IMR-90 (cell line): ENCODE data around the gene NXPH1. TPM values are rescaled to one million over a fixed set of nuclear protein-coding genes. Genes with fewer than 3 reads are reported as not detected.

ENCODE experiments used
- ATAC-seq: fragments of 200-7000 bp; cut with Tn5 transposase; 2 replicates; pipeline ENCODE4 v1.9.1; 2020; ENCODE audit warnings: low read depth, mild to moderate bottlenecking, moderate library complexity
- BruUV-seq: library from RNA; stranded (reverse); fragments of 400-500 nt; replicated peaks from 2 replicates; lab custom pipeline; 2021; lab: Mats Ljungman, UMichigan
- CTCF ChIA-PET: fragments of 300-600 bp; formaldehyde crosslinking; extraction: SDS; loops from one replicate; lab custom pipeline; 2021; ENCODE audit warnings: antibody characterized with exemption; lab: Yijun Ruan, JAX
- POLR2A ChIA-PET: fragments of 300-600 bp; sonication (Branson Sonifier 250); formaldehyde crosslinking; loops from one replicate; lab custom pipeline; 2022; ENCODE audit warnings: antibody characterized with exemption; ENCODE audit not compliant: unreplicated experiment; lab: Charles Lee
- DNase-seq: peaks from one replicate; pipeline ENCODE4 v3.0.0; 2013
- H2AFZ ChIP-seq: replicated peaks from 2 replicates; pipeline ENCODE3; 2013; ENCODE audit warnings: low read length, mild to moderate bottlenecking; ENCODE audit not compliant: poor library complexity
- H2AK5ac ChIP-seq: 2 replicates; pipeline ENCODE4 v1.6.1; 2013; ENCODE audit warnings: low read depth, low read length, inconsistent platforms
- H2AK9ac ChIP-seq: replicated peaks from 2 replicates; pipeline ENCODE3; 2013; ENCODE audit warnings: mild to moderate bottlenecking, low read depth, low read length, moderate library complexity; ENCODE audit not compliant: poor library complexity
- H2BK120ac ChIP-seq: 2 replicates; pipeline ENCODE4 v1.6.1; 2013; ENCODE audit warnings: low read depth, low read length, inconsistent platforms
- H2BK15ac ChIP-seq: 3 replicates; pipeline ENCODE4 v1.6.1; 2013; ENCODE audit warnings: low read depth, low read length, inconsistent platforms
- H2BK20ac ChIP-seq: 2 replicates; pipeline ENCODE4 v1.6.1; 2013; ENCODE audit warnings: low read depth, mild to moderate bottlenecking, inconsistent platforms, low read length, moderate library complexity
- H2BK5ac ChIP-seq: 2 replicates; pipeline ENCODE4 v1.6.1; 2013; ENCODE audit warnings: mild to moderate bottlenecking, low read depth, low read length, inconsistent platforms; ENCODE audit not compliant: poor library complexity, severe bottlenecking
- H3K14ac ChIP-seq: replicated peaks from 2 replicates; pipeline ENCODE4 v1.6.1; 2013; ENCODE audit warnings: low read depth, low read length, inconsistent platforms
- H3K18ac ChIP-seq: 2 replicates; pipeline ENCODE4 v1.6.1; 2013; ENCODE audit warnings: low read depth, low read length, control low read depth
- H3K23ac ChIP-seq: 2 replicates; pipeline ENCODE4 v1.6.1; 2013; ENCODE audit warnings: low read depth, low read length, inconsistent platforms
- H3K27ac ChIP-seq: 2 replicates; pipeline ENCODE4 v1.5.1; 2013; ENCODE audit warnings: mild to moderate bottlenecking, control low read depth, low read length; ENCODE audit not compliant: insufficient read depth
- H3K27me3 ChIP-seq: 2 replicates; pipeline ENCODE4 v1.6.1; 2013; ENCODE audit warnings: low read length; ENCODE audit not compliant: control insufficient read depth, insufficient read depth
- H3K36me3 ChIP-seq: 2 replicates; pipeline ENCODE4 v1.6.1; 2013; ENCODE audit warnings: low read length, mixed read lengths; ENCODE audit not compliant: control insufficient read depth, insufficient read depth
- H3K4ac ChIP-seq: 2 replicates; pipeline ENCODE4 v1.6.1; 2013; ENCODE audit warnings: low read depth, low read length, inconsistent platforms
- H3K4me1 ChIP-seq: 2 replicates; pipeline ENCODE4 v1.6.1; 2013; ENCODE audit warnings: low read length, mixed read lengths; ENCODE audit not compliant: control insufficient read depth, insufficient read depth
- H3K4me2 ChIP-seq: 2 replicates; pipeline ENCODE4 v1.6.1; 2013; ENCODE audit warnings: low read depth, mild to moderate bottlenecking, control low read depth, low read length, moderate library complexity
- H3K4me3 ChIP-seq: 2 replicates; pipeline ENCODE4 v1.5.1; 2013; ENCODE audit warnings: low read depth, mild to moderate bottlenecking, control low read depth, low read length, moderate library complexity; ENCODE audit not compliant: insufficient read depth
- H3K56ac ChIP-seq: 2 replicates; pipeline ENCODE4 v1.6.1; 2013; ENCODE audit warnings: low read length, inconsistent platforms; ENCODE audit not compliant: insufficient read depth; ENCODE audit errors: extremely low read depth
- H3K79me1 ChIP-seq, 2 experiments: 2 replicates each; pipeline ENCODE4 v1.6.1; 2013; ENCODE audit warnings: low read length in 2 of 2, inconsistent platforms in 1 of 2, low read depth in 1 of 2
- H3K9ac ChIP-seq: 2 replicates; pipeline ENCODE4 v1.6.1; 2013; ENCODE audit warnings: low read depth, low read length, control low read depth
- H3K9me1 ChIP-seq: 2 replicates; pipeline ENCODE4 v1.6.1; 2013; ENCODE audit warnings: low read length, inconsistent platforms; ENCODE audit not compliant: insufficient read depth
- H3K9me3 ChIP-seq: 2 replicates; pipeline ENCODE4 v1.6.1; 2013; ENCODE audit warnings: low read length; ENCODE audit not compliant: control insufficient read depth, insufficient read depth
- H4K20me1 ChIP-seq: 2 replicates; pipeline ENCODE4 v1.6.1; 2013; ENCODE audit warnings: low read length, inconsistent platforms; ENCODE audit not compliant: insufficient read depth
- H4K5ac ChIP-seq: 2 replicates; pipeline ENCODE4 v1.6.1; 2013; ENCODE audit warnings: mild to moderate bottlenecking, low read depth, low read length, control low read depth
- H4K8ac ChIP-seq, 2 experiments: 2 replicates each; pipeline ENCODE4 v1.6.1; 2013; ENCODE audit warnings: low read depth in 2 of 2, low read length in 2 of 2, control low read depth in 1 of 2, inconsistent platforms in 1 of 2
- H4K91ac ChIP-seq: 2 replicates; pipeline ENCODE4 v1.6.1; 2013; ENCODE audit warnings: low read depth, low read length, inconsistent platforms; ENCODE audit not compliant: insufficient read depth
- BHLHE40 ChIP-seq: fragments of 150-350 bp; IDR thresholded peaks from 2 replicates; pipeline ENCODE4 v1.6.1; 2016; ENCODE audit warnings: mild to moderate bottlenecking, low read depth, low read length
- CEBPB ChIP-seq: IDR thresholded peaks from 2 replicates; pipeline ENCODE4 v1.6.1; 2012; ENCODE audit warnings: low read depth, low read length, improper control_type of control experiment
- CHD1 ChIP-seq: IDR thresholded peaks from 2 replicates; pipeline ENCODE4 v1.6.1; 2012; ENCODE audit warnings: low read depth, low read length, improper control_type of control experiment
- ELK1 ChIP-seq: fragments of 150-350 bp; IDR thresholded peaks from 2 replicates; pipeline ENCODE4 v1.6.1; 2016; ENCODE audit warnings: low read depth, mild to moderate bottlenecking, low read length, moderate library complexity, borderline replicate concordance
- MAFK ChIP-seq: IDR thresholded peaks from 2 replicates; pipeline ENCODE4 v1.6.1; 2012; ENCODE audit warnings: low read depth, low read length, improper control_type of control experiment
- MAZ ChIP-seq: IDR thresholded peaks from 2 replicates; pipeline ENCODE4 v1.6.1; 2012; ENCODE audit warnings: low read depth, mild to moderate bottlenecking, low read length, improper control_type of control experiment, moderate library complexity, borderline replicate concordance
- NFE2L2 ChIP-seq: fragments of 150-350 bp; IDR thresholded peaks from 2 replicates; pipeline ENCODE4 v1.6.1; 2016; ENCODE audit warnings: low read depth, mild to moderate bottlenecking, low read length
- POLR2A ChIP-seq: IDR thresholded peaks from 2 replicates; pipeline ENCODE4 v1.6.1; 2012; ENCODE audit warnings: mild to moderate bottlenecking, low read depth, low read length
- RAD21 ChIP-seq: IDR thresholded peaks from 2 replicates; pipeline ENCODE4 v1.6.1; 2012; ENCODE audit warnings: low read length, improper control_type of control experiment
- RCOR1 ChIP-seq: IDR thresholded peaks from 2 replicates; pipeline ENCODE4 v1.6.1; 2012; ENCODE audit warnings: mild to moderate bottlenecking, low read length, improper control_type of control experiment; ENCODE audit not compliant: insufficient replicate concordance
- SMC3 ChIP-seq: fragments of 150-350 bp; IDR thresholded peaks from 2 replicates; pipeline ENCODE4 v1.6.1; 2016; ENCODE audit warnings: low read depth, mild to moderate bottlenecking, antibody characterized with exemption, low read length, moderate library complexity
- USF2 ChIP-seq: fragments of 150-350 bp; IDR thresholded peaks from 2 replicates; pipeline ENCODE4 v1.6.1; 2017; ENCODE audit warnings: mild to moderate bottlenecking, antibody characterized with exemption, low read length, low read depth
- WGBS, 2 experiments: methylation state at CpG; one replicate each; pipeline versions ENCODE4 v1.1.5 to v1.1.7; 2013; ENCODE audit warnings: missing lambda C conversion rate in 2 of 2; ENCODE audit not compliant: insufficient read length in 1 of 2; ENCODE audit errors: extremely low coverage in 2 of 2; 5-methylcytosine and 5-hydroxymethylcytosine counted together
- dilution Hi-C: fragments of 300-500 bp; cut with HindIII; formaldehyde crosslinking; loops from one replicate; pipeline ENCODE4 v1.14.3; 2018; ENCODE audit warnings: low sequenced_read_pairs; ENCODE audit not compliant: unreplicated experiment
- in situ Hi-C: fragments of 300-500 bp; cut with MboI; formaldehyde crosslinking; loops from 3 replicates; pipeline ENCODE4 v1.14.3; 2019; ENCODE audit warnings: low sequenced_read_pairs, inconsistent platforms, mixed read lengths
- intact Hi-C: fragments of 100-400 bp; cut with micrococcal nuclease; formaldehyde crosslinking; loops from 2 replicates; pipeline ENCODE4 v1.10.0; 2022
- polyA plus RNA-seq, 3 experiments: library from polyadenylated mRNA; depleted of rRNA; stranded (reverse); fragments of >200 nt; gene quantifications; 2 replicates each; pipeline ENCODE4 v1.2.3, GENCODE V29; 2012; ENCODE audit warnings: low replicate concordance in 1 of 3
- total RNA-seq: library from RNA; depleted of rRNA; stranded (reverse); fragments of >200 nt; gene quantifications from 2 replicates; pipeline ENCODE4 v1.2.3, GENCODE V29; 2012

The NXPH1 gene
- total and polyA plus RNA-seq, 2 of the 4 experiments (the other 2 are of a cell fraction), result not detected

GRCh38 chr7:8442814-8443304 is 9.4 kb downstream of the NXPH1 start:
- no peak overlapping the region for H3K4me2 ChIP-seq
- WGBS, 2 experiments, result 5% methylated on average over 25 of the region's 40 CpGs; no CpG with 5 or more reads in 1 of the 2 experiments
- DNase-seq (no peak), ATAC-seq (no peak)
- no peak overlapping the region for H2BK5ac ChIP-seq
- H3K18ac ChIP-seq, result no peak overlapping the region
- no peak overlapping the region for H4K91ac ChIP-seq
- no peaks in the 10 kb centered on the region for H3K36me3 ChIP-seq
- CTCF ChIA-PET, result no interaction called here
- no peaks in the 10 kb centered on the region for H3K9me1 ChIP-seq
- no peak for TF ChIP-seq RCOR1
- TF ChIP-seq ELK1, result no peak
- TF ChIP-seq SMC3, result no peak
- no peak for TF ChIP-seq USF2
- no peak for TF ChIP-seq MAZ
- TF ChIP-seq RAD21, result no peak
- TF ChIP-seq CEBPB, result no peak
- no peak for TF ChIP-seq CHD1
- TF ChIP-seq MAFK, result no peak
- TF ChIP-seq POLR2A, result no peak
- no peak for TF ChIP-seq NFE2L2
- TF ChIP-seq BHLHE40, result no peak
- no peak overlapping the region for H3K4ac ChIP-seq
- H2AFZ ChIP-seq, result no peak overlapping the region
- in situ Hi-C loops (no loop called here), dilution Hi-C loops (no loop called here), intact Hi-C loops (no loop called here)
- no peak overlapping the region for H2BK15ac ChIP-seq
- no peak overlapping the region for H2AK5ac ChIP-seq
- no peak overlapping the region for H3K23ac ChIP-seq
- H4K8ac ChIP-seq, result no peak overlapping the region
- no peak overlapping the region for H3K9ac ChIP-seq
- BruUV-seq, result no TSS peak
- POLR2A ChIA-PET, result no interaction called here
- no peaks in the 10 kb centered on the region; the same call in 1 of the 2 replicates for H4K20me1 ChIP-seq
- no peaks in the 10 kb centered on the region for H3K79me1 ChIP-seq
- H4K5ac ChIP-seq, result no peak overlapping the region
- no peak overlapping the region for H2BK20ac ChIP-seq
- H3K27ac ChIP-seq, result no peak overlapping the region
- no peak overlapping the region for H3K14ac ChIP-seq
- no peak overlapping the region for H3K56ac ChIP-seq
- no peak overlapping the region for H2BK120ac ChIP-seq
- peaks cover 19% of the 10 kb centered on the region for H3K9me3 ChIP-seq
- no peaks in the 10 kb centered on the region for H3K27me3 ChIP-seq
- H3K4me3 ChIP-seq, result no peak overlapping the region
- H3K4me1 ChIP-seq, result no peaks in the 10 kb centered on the region
- H2AK9ac ChIP-seq, result no peak overlapping the region
